GM19468 (cell line): ENCODE data around the gene ATP10A.

Experiments used
- ATAC-seq: cut with Tn5 transposase; IDR thresholded peaks from one replicate; pipeline ENCODE4 v1.9.1; 2021; ENCODE audit warnings: mild to moderate bottlenecking, moderate library complexity, moderate number of reproducible peaks; ENCODE audit not compliant: unreplicated experiment; ENCODE audit errors: extremely low read depth

The ATP10A gene

GRCh38 chr15:25731411-25731810 is 131.7 kb downstream of the ATP10A start:
- ATAC-seq: no peak

GRCh38 chr15:25730918-25731317 is 132.2 kb downstream of the ATP10A start:
- ATAC-seq: no peak

GRCh38 chr15:25728816-25729215 is 134.3 kb downstream of the ATP10A start:
- no peak for ATAC-seq

GRCh38 chr15:25727867-25728600 is 135.1 kb downstream of the ATP10A start:
- no peak for ATAC-seq

GRCh38 chr15:25727116-25727515 is 136.0 kb downstream of the ATP10A start:
- ATAC-seq: no peak

- ATAC-seq: no peak
Measured at GRCh38 chr15:25725758-25726157, 137.4 kb downstream of the ATP10A start.

GRCh38 chr15:25724899-25725298 is 138.2 kb downstream of the ATP10A start:
- no peak for ATAC-seq

GRCh38 chr15:25721605-25721955 is 141.5 kb downstream of the ATP10A start:
- no peak for ATAC-seq

- ATAC-seq: no peak
Measured at GRCh38 chr15:25719101-25719985, 143.8 kb downstream of the ATP10A start.

GRCh38 chr15:25718597-25718996 is 144.5 kb downstream of the ATP10A start:
- ATAC-seq: no peak

GRCh38 chr15:25718169-25718536 is 145.0 kb downstream of the ATP10A start:
- no peak for ATAC-seq

GRCh38 chr15:25717457-25718168 is 145.5 kb downstream of the ATP10A start:
- no peak for ATAC-seq

- no peak for ATAC-seq
Measured at GRCh38 chr15:25717127-25717456, 146.0 kb downstream of the ATP10A start.

GRCh38 chr15:25716414-25717126 is 146.6 kb downstream of the ATP10A start:
- ATAC-seq: no peak

GRCh38 chr15:25715536-25716413 is 147.4 kb downstream of the ATP10A start:
- ATAC-seq: no peak

- no peak for ATAC-seq
Measured at GRCh38 chr15:25714538-25714840, 148.6 kb downstream of the ATP10A start.

GRCh38 chr15:25713736-25714537 is 149.2 kb downstream of the ATP10A start:
- no peak for ATAC-seq

GRCh38 chr15:25712961-25713355 is 150.2 kb downstream of the ATP10A start:
- ATAC-seq: no peak
